Large intestine (tissue), 3 donors: ENCODE results near the gene SH3RF2. TPM values are rescaled to one million over a fixed set of nuclear protein-coding genes. Genes with fewer than 3 reads are reported as not detected.
"Not testable (repeated sequence)": the region's sequence is repeated elsewhere in the genome, so short reads cannot be mapped to it uniquely, and the experiment has no call there.

Source experiments
- DNase-seq, 2 donors: peaks; one replicate each; pipeline versions ENCODE4 v3.0.0 to v3.0.0-alpha.2; 2013
- H3K27ac ChIP-seq: one replicate; pipeline ENCODE4 v1.5.1; 2013; ENCODE audit warnings: low read length
- H3K27me3 ChIP-seq: 2 replicates; pipeline ENCODE4 v1.6.1; 2013; ENCODE audit warnings: low read length; ENCODE audit not compliant: control insufficient read depth, insufficient read depth
- H3K36me3 ChIP-seq: 2 replicates; pipeline ENCODE4 v1.6.1; 2013; ENCODE audit warnings: low read length; ENCODE audit not compliant: control insufficient read depth, insufficient read depth
- H3K4me1 ChIP-seq: one replicate; pipeline ENCODE4 v1.6.1; 2013; ENCODE audit warnings: low read length; ENCODE audit not compliant: control insufficient read depth, insufficient read depth
- H3K4me3 ChIP-seq: one replicate; pipeline ENCODE4 v1.5.1; 2013; ENCODE audit warnings: low read length
- H3K9me3 ChIP-seq: one replicate; pipeline ENCODE4 v1.6.1; 2013; ENCODE audit warnings: mild to moderate bottlenecking, low read depth, low read length, moderate library complexity; ENCODE audit not compliant: control insufficient read depth
- WGBS: methylation state at CpG from one replicate; pipeline ENCODE4 v1.1.5; 2013; ENCODE audit warnings: low lambda C conversion rate; ENCODE audit not compliant: insufficient coverage; 5-methylcytosine and 5-hydroxymethylcytosine counted together
- polyA plus RNA-seq: library from polyadenylated mRNA; unstranded; fragments of 120-200 nt; gene quantifications from one replicate; pipeline ENCODE4 v1.2.1, GENCODE V29; 2013

SH3RF2 gene
- polyA plus RNA-seq, 1 donor, result 31.9 TPM

DNA sequence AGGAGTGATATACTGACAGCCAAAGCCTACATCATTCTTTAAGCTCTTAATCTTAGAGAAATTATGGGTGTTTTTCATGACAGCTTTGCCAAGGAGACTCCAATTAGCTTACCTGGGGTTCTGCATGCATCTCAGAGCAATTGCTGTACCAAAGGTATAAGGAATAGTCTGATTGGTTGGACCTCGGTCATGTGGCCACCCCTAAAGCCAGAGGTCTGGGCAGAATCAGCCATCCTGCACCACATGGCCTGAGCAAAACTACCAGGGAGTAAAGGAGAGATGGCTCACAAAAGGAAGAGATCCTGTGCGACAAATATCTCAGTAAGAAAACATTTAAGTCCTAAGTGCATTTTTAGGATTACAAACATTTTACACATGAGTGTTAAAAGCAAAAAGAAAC lies 25.6 kb downstream of the SH3RF2 start:
- no peak for DNase-seq
- Histone ChIP-seq H3K36me3 (no peaks in the 10 kb centered on the region), H3K27ac (no peak overlapping the region), H3K9me3 (no peaks in the 10 kb centered on the region), H3K4me1 (peaks cover 20% of the 10 kb centered on the region), H3K27me3 (no peaks in the 10 kb centered on the region), H3K4me3 (no peak overlapping the region)
- no CpG with 5 or more reads among the region's 2 CpGs for WGBS

DNA sequence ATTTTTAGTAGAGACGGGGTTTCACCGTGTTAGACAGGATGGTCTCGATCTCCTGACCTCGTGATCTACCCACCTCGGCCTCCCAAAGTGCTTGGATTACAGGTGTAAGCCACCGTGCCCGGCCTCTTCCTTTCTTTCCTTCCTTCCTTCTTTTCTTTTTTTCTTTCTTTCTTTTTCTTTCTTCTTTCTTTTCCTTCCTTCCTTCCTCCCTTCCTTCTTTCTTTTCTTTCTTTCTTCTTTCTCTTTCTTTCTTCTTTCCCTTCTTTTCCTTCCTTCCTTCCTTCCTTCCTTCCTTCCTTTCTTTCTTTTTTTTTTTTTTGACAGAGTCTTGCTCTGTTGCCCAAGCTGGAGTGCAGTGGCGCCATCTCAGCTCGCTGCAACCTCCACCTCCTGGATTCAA lies 27.6 kb downstream of the SH3RF2 start:
- not testable (repeated sequence) for H3K4me3 ChIP-seq, H3K4me1 ChIP-seq, H3K27me3 ChIP-seq, DNase-seq, H3K27ac ChIP-seq, H3K36me3 ChIP-seq, H3K9me3 ChIP-seq
- WGBS, result 73% methylated on average over 2 of the region's 9 CpGs

DNA sequence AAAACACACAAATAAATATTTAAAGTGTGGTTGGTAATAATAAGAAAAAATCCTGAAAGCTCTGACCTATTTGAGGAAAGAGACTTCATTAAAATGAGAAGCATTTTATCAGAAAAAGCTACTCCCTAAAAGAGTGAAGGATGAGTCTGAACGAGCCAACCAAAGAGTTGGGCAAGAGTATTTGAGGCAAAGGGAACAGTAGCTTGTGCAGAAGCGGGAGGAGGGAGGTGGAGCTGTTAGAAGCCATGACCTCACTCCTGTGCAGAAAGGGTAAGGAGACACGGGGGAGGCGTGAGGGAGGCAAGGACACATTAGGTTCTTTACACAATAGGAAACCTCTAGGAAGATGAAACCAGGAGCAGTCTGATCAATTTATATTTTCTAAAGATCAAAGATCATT lies 29.4 kb downstream of the SH3RF2 start:
- WGBS, result 100% methylated on average over 1 of the region's 4 CpGs
- H3K27ac ChIP-seq, result no peak overlapping the region
- no peaks in the 10 kb centered on the region for H3K9me3 ChIP-seq
- peaks cover 5% of the 10 kb centered on the region for H3K4me1 ChIP-seq
- no peaks in the 10 kb centered on the region for H3K27me3 ChIP-seq
- no peak overlapping the region for H3K4me3 ChIP-seq
- no peak for DNase-seq
- peaks cover 2% of the 10 kb centered on the region for H3K36me3 ChIP-seq

DNA sequence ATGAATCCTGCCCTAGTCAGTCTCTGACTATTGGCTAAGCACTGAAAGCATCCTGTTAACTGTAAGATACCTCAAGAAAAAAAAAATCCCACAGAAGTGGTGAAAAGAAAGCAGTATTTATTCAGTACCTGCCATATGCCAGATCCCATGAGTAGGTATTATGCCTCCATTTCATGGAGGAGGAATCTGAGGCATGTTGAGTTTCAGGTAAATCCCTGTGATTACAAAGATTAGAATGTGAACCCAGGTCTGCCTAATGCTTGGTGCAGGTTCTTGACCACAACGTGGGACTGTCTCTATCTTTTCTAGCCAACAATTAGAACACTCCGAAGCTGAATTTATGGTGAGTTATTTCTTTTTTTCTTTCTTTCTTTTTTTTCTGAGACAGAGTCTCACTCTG lies 30.9 kb downstream of the SH3RF2 start:
- no peak for DNase-seq
- Histone ChIP-seq H3K4me3 (no peak overlapping the region), H3K4me1 (peaks cover 3% of the 10 kb centered on the region), H3K9me3 (no peaks in the 10 kb centered on the region), H3K27me3 (no peaks in the 10 kb centered on the region), H3K36me3 (peaks cover 2% of the 10 kb centered on the region), H3K27ac (no peak overlapping the region)
- WGBS, result 100% methylated on average over 1 of the region's 2 CpGs

DNA sequence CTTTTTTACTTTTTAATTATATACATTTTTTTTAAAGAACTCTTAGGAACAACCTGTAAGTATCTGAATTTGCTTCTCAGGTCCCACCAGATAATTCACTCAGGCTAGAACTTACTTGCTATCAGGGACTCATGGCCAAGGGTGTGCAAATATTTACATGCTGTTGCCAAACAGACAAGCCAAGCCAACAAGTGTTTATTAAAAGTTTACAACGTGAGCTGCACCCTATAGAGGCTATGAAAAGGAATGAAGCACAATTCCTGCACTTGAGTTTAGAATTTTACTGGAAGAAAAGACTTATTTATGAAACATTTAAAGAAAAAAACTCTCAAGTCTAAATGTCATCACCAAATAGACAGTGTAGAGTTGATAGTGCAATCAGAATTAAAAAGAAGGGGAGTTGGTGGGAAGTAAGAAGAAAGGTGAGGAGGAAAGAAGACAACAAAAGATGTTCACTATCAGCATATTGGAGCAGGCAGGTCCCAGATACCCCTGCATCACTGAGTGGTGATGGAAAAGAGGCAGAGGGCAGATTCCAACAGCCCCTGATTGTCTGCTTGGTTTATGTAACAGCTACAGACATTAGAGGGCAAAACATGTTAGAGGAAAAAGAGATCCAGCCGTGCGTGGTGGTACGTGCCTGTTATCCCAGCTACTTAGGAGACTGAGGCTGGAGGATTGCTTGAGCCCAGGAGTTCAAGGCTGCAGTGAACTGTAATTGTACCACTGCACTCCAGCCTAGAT lies 32.8 kb downstream of the SH3RF2 start:
- peaks cover 8% of the 10 kb centered on the region for H3K4me1 ChIP-seq
- H3K27ac ChIP-seq, result no peak overlapping the region
- H3K36me3 ChIP-seq, result peaks cover 2% of the 10 kb centered on the region
- DNase-seq, result no peak
- WGBS, result no CpG with 5 or more reads among the region's 4 CpGs
- no peak overlapping the region for H3K4me3 ChIP-seq
- H3K9me3 ChIP-seq, result no peaks in the 10 kb centered on the region
- H3K27me3 ChIP-seq, result no peaks in the 10 kb centered on the region

DNA sequence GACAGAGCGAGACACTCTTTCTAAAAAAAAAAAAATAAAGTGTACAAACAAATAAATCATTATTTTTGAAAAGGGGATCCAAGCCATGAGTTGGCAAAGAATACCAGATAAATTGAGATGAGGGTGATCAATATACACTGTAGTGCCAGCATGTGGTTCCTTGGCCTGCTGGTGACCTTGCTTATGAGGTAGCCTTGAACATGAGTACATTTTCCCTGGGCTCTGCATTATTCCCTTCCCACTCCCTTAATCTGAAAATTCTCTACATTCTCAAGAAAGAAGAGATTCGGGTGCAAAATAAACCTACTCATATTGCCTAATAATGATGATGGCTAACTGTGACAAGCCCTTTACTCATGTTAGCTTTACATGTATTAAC lies 33.3 kb downstream of the SH3RF2 start:
- H3K27ac ChIP-seq, result no peak overlapping the region
- H3K4me3 ChIP-seq, result no peak overlapping the region
- 100% methylated on average over 1 of the region's 2 CpGs for WGBS
- H3K9me3 ChIP-seq, result no peaks in the 10 kb centered on the region
- H3K4me1 ChIP-seq, result peaks cover 8% of the 10 kb centered on the region
- peaks cover 2% of the 10 kb centered on the region for H3K36me3 ChIP-seq
- DNase-seq, result no peak
- H3K27me3 ChIP-seq, result no peaks in the 10 kb centered on the region

DNA sequence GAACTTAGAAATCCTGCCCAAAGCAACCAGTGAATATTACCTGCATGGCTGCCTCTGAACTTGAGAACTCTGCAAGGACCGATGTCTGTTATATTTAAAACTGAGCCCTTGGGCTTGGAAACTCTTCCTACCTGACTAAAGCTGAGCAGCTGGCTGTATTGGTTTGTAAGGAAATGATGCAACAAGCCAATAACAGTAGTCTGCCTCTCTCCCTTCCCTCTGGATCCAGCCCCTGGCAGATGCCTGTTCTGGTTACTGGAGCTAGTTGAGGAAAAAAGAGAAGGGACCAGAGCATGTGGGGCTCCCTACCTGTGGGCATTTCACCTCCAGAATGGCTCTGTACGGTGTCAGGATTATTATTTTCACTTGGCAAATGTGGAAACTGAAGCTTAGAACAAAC lies 34.7 kb downstream of the SH3RF2 start:
- no peak overlapping the region for H3K4me3 ChIP-seq

DNA sequence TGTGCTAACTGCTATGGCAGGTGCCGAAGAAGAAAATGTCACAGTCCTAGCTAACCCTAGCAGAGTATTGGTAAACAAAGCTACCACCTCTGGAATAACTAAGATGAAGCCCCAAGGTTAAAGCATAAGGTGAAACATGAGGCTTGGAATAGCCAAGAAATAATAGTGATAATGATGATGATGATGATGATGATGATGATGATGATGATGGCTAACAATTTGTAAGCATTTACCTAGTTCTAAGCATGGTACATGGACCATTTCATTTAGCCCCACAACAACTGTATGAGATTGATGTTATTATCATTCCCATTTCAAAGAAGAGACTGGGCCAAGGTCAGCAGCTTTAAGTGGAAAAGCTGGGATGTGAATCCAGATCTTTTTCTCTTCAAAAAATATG lies 35.3 kb downstream of the SH3RF2 start:
- WGBS, result no CpG with 5 or more reads among the region's 1 CpG
- H3K9me3 ChIP-seq, result no peaks in the 10 kb centered on the region
- H3K4me3 ChIP-seq, result no peak overlapping the region
- no peak for DNase-seq
- peaks cover 27% of the 10 kb centered on the region for H3K4me1 ChIP-seq
- H3K27me3 ChIP-seq, result no peaks in the 10 kb centered on the region
- no peak overlapping the region for H3K27ac ChIP-seq
- peaks cover 2% of the 10 kb centered on the region for H3K36me3 ChIP-seq

More for the DNA sequence above, 34.7 kb downstream of the SH3RF2 start:
- H3K36me3 ChIP-seq, result peaks cover 2% of the 10 kb centered on the region
- WGBS, result no CpG with 5 or more reads among the region's 2 CpGs
- no peaks in the 10 kb centered on the region for H3K9me3 ChIP-seq
- H3K27me3 ChIP-seq, result no peaks in the 10 kb centered on the region
- peaks cover 21% of the 10 kb centered on the region for H3K4me1 ChIP-seq
- no peak overlapping the region for H3K27ac ChIP-seq
- no peak for DNase-seq

DNA sequence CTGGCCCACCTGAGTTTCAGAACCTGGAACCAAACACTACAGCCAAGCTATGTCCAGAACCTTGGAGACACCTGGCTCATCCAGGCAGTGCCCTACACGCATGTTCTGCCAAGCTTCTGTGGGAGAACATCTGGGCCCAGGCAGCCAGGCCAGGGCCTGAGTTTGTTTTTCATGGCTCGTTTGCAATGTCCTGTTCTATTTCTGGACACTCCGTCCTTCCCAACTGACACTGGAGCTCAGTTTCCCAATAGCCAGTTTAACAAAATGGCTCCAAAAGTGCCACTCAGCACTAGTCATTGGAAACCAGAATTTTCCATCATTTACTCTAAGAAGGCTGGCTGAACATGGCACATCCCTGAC lies 38.6 kb downstream of the SH3RF2 start:
- Histone ChIP-seq H3K9me3 (no peaks in the 10 kb centered on the region), H3K27ac (peak overlapping the region; percentile 87), H3K4me1 (peaks cover 53% of the 10 kb centered on the region), H3K4me3 (no peak overlapping the region), H3K36me3 (no peaks in the 10 kb centered on the region), H3K27me3 (no peaks in the 10 kb centered on the region)
- no peak for DNase-seq
- WGBS, result no CpG with 5 or more reads among the region's 3 CpGs

DNA sequence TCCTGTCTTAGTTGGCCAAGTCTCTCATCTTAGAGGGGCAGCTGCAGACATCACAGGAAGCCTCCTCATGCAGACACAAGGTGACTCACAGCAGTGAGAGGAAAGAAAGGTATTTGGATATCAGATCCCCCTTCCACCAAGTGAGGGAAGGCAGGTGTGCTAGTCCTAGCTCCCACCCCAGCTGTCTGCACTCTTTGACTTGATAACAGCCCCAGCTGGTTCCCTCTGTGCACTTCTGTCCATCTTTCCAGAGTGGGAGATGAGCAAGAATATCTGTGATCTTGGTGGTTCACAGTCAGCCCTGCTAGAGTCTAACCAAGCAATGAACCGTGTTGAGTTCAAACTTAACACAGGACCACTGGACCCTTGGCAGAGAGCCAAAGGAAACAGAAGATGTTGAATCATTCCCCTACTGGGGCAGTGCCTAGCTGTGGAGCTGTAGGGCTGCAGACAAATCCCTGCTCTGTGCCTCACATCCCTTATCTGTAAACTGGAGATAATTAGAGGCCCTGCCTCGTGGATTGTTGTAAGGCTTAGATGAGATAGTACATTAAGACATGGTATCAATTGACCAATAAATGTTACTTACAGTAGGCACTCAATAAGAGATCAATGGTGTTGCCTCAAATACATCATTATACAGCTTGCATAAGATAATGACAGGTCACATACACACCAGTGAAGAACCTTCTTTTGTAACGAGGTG lies 39.1 kb downstream of the SH3RF2 start:
- DNase-seq, result peak; percentile 88 to 94
- H3K36me3 ChIP-seq, result no peaks in the 10 kb centered on the region
- no peaks in the 10 kb centered on the region for H3K9me3 ChIP-seq
- H3K4me3 ChIP-seq, result no peak overlapping the region
- H3K27me3 ChIP-seq, result no peaks in the 10 kb centered on the region
- H3K27ac ChIP-seq, result peak overlapping the region; percentile 87
- WGBS, result no CpG with 5 or more reads among the region's 3 CpGs
- peaks cover 58% of the 10 kb centered on the region for H3K4me1 ChIP-seq
